Left lobe of liver (tissue), 2 donors: ENCODE data around the gene CADM4. TPM values are rescaled to one million over a fixed set of nuclear protein-coding genes. Genes with fewer than 3 reads are reported as not detected.
A peak's percentile ranks its signal among the peaks of the same experiment; 100 is the strongest.
"Not testable (repeated sequence)": the region's sequence is repeated elsewhere in the genome, so short reads cannot be mapped to it uniquely, and the experiment has no call there.

Source experiments
- ATAC-seq: fragments of 200-7000 bp; cut with Tn5 transposase; one replicate; pipeline ENCODE4 v1.9.1; 2020; ENCODE audit warnings: mild to moderate bottlenecking, moderate library complexity
- DNase-seq: peaks from one replicate; pipeline ENCODE4 v3.0.0-alpha.2; 2020; ENCODE audit warnings: low spot score
- total RNA-seq: library from RNA; stranded (reverse); gene quantifications from one replicate; pipeline ENCODE4 v1.2.1, GENCODE V29; 2021
- donor health status: DM: no; HTN: no; CAD: no; lungs with moderate emphysema.
- donor health status: DM: no; HTN: yes; CAD: no.

CADM4 gene
- total RNA-seq, 1 donor from 2014 or later: 5.1 TPM

GRCh38 chr19:43589678-43590077 is 50.0 kb downstream of the CADM4 start:
- no peak for ATAC-seq

DNA sequence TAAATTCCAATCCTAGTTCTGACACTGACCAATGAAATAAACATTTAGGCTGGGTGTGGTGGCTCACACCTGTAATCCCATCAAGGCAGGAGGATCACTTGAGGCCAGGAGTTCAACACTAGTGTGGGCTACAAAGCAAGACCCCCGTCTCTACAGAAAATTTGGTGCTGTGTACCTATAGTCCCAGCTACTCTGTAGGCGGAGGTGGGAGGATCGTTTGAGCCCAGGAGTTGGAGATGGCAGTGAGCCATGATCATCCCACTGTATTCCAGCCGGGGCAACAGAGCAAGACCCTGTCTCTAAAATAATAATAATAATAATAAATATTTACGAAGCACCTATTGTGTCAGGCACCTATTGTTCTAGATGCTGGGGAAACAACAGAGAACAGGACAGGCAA is 50.4 kb downstream of the CADM4 start:
- ATAC-seq (no peak), DNase-seq (no peak)

More at GRCh38 chr19:43589678-43590077, 50.0 kb downstream of the CADM4 start:
- DNase-seq: no peak

- ATAC-seq, DNase-seq: not testable (repeated sequence)
Observed at GRCh38 chr19:43587029-43587428, 52.6 kb downstream of the CADM4 start.

GRCh38 chr19:43586346-43586745 is 53.3 kb downstream of the CADM4 start:
- ATAC-seq (no peak), DNase-seq (no peak)

GRCh38 chr19:43584484-43584883 is 55.2 kb downstream of the CADM4 start:
- ATAC-seq: peak; percentile 93
- no peak for DNase-seq

GRCh38 chr19:43582495-43582894 is 57.2 kb downstream of the CADM4 start:
- DNase-seq: no peak
- no peak for ATAC-seq

DNA sequence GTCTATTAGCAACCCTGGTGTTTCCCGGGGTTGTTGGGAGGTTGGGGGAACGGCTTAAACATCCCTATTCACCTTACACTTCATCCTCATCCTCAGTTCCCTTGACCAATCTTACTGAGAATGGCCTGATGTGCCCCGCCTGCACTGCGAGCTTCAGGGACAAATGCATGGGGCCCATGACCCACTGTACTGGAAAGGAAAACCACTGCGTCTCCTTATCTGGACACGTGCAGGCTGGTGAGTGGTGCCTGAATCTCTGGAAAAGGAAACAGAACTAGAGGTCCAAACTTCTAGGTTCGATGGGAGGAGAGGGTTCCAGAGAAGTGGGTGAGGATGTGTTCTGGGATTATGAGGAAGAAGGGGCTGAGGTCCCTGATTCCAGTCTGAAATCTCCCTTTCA is 58.2 kb downstream of the CADM4 start:
- no peak for DNase-seq
- ATAC-seq: no peak

- DNase-seq: no peak
- ATAC-seq: no peak
Observed at GRCh38 chr19:43578787-43579186, 60.9 kb downstream of the CADM4 start.

- DNase-seq (no peak), ATAC-seq (peak; percentile 2)
Observed at GRCh38 chr19:43575955-43576878, 63.4 kb downstream of the CADM4 start.

GRCh38 chr19:43575156-43575950 is 64.3 kb downstream of the CADM4 start, which contains the start of the genes PINLYP and XRCC1:
PINLYP (plus strand) TSS chr19:43575801; CDS start chr19:43577192, 1,391 bp downstream.
XRCC1 (minus strand) TSS chr19:43575527; CDS start chr19:43575458, 69 bp downstream.
- ATAC-seq (peak; percentile 99), DNase-seq (peak; percentile 97)

GRCh38 chr19:43574424-43575155 is 65.1 kb downstream of the CADM4 start:
- no peak for DNase-seq
- no peak for ATAC-seq

Other genes with a start within 250 kb of the CADM4 start
- not detected for gene TEX101, start 225.0 kb downstream of the CADM4 start, total RNA-seq
- gene LYPD3, start 174.2 kb downstream of the CADM4 start, total RNA-seq: 0.53 TPM
- 17.7 TPM for gene PHLDB3, start 135.1 kb downstream of the CADM4 start, total RNA-seq
- gene ETHE1, start 112.6 kb downstream of the CADM4 start, total RNA-seq: 43.5 TPM
- gene ZNF575, start 106.7 kb downstream of the CADM4 start, total RNA-seq: 1.5 TPM
- 8.8 TPM for gene XRCC1, start 64.3 kb downstream of the CADM4 start, total RNA-seq
- 0.88 TPM for gene PINLYP, start 64.0 kb downstream of the CADM4 start, total RNA-seq
- 17.1 TPM for gene IRGQ, start 43.7 kb downstream of the CADM4 start, total RNA-seq
- gene ZNF576, start 43.3 kb downstream of the CADM4 start, total RNA-seq: 7.7 TPM
- gene SRRM5, start 27.8 kb downstream of the CADM4 start, total RNA-seq: 0.35 TPM
- gene ZNF428, start 20.2 kb downstream of the CADM4 start, total RNA-seq: 15.7 TPM
- gene PLAUR, start 30.3 kb upstream of the CADM4 start, total RNA-seq: 3.4 TPM
- gene IRGC, start 76.2 kb upstream of the CADM4 start, total RNA-seq: not detected
- 13.2 TPM for gene SMG9, start 115.1 kb upstream of the CADM4 start, total RNA-seq
- 0.43 TPM for gene KCNN4, start 141.1 kb upstream of the CADM4 start, total RNA-seq
- not detected for gene LYPD5, start 162.6 kb upstream of the CADM4 start, total RNA-seq
- 2.6 TPM for gene ZNF283, start 187.5 kb upstream of the CADM4 start, total RNA-seq
- 0.40 TPM for gene ZNF404, start 244.1 kb upstream of the CADM4 start, total RNA-seq